Keratinocyte (primary cell): Measurements from ENCODE around the gene TP53INP2. TPM values are rescaled to one million over a fixed set of nuclear protein-coding genes. Genes with fewer than 3 reads are reported as not detected.

Source experiments
- DNase-seq: peaks from one replicate; pipeline ENCODE4 v3.0.0-alpha.2; 2011; ENCODE audit warnings: low read depth, missing footprints, low spot score
- FAIRE-seq: peaks from 2 replicates; lab custom pipeline; 2011; peaks lifted over from hg19 to GRCh38; lab: Jason Lieb, UNC
- H2AFZ ChIP-seq: 2 replicates; pipeline ENCODE4 v1.6.0; 2012; ENCODE audit warnings: low read length, control low read depth, inconsistent platforms; ENCODE audit not compliant: control insufficient read depth
- H3K27ac ChIP-seq: 2 replicates; pipeline ENCODE4 v1.5.1; 2011; ENCODE audit warnings: low read length; ENCODE audit not compliant: control insufficient read depth, insufficient read depth
- H3K27me3 ChIP-seq: 3 replicates; pipeline ENCODE4 v1.6.0; 2011; ENCODE audit warnings: low read length; ENCODE audit not compliant: control insufficient read depth, insufficient read depth; ENCODE audit errors: extremely low read depth
- H3K36me3 ChIP-seq, 2 experiments: 2 replicates in 1 of 2; 3 replicates in 1 of 2; pipeline ENCODE4 v1.5.1; 2011; ENCODE audit warnings: low read length in 2 of 2, mild to moderate bottlenecking in 1 of 2; ENCODE audit not compliant: control insufficient read depth in 2 of 2, insufficient read depth in 2 of 2; ENCODE audit errors: extremely low read depth in 1 of 2
- H3K4me1 ChIP-seq: 3 replicates; pipeline ENCODE4 v1.5.1; 2011; ENCODE audit warnings: low read length; ENCODE audit not compliant: control insufficient read depth, insufficient read depth; ENCODE audit errors: extremely low read depth
- H3K4me2 ChIP-seq: 3 replicates; pipeline ENCODE4 v1.6.0; 2011; ENCODE audit warnings: low read depth, low read length; ENCODE audit not compliant: control insufficient read depth, insufficient read depth; ENCODE audit errors: extremely low read depth
- H3K4me3 ChIP-seq, 3 experiments: fragments of 200-600 bp in 1 of 3; sonication (generic) in 1 of 3; 2 replicates in 2 of 3; 3 replicates in 1 of 3; pipeline ENCODE4 v1.5.1; 2011 to 2016; ENCODE audit warnings: low read length in 3 of 3, mild to moderate bottlenecking in 3 of 3, control low read depth in 2 of 3, inconsistent platforms in 1 of 3, low read depth in 1 of 3, mixed read lengths in 1 of 3, mixed run types in 1 of 3, moderate library complexity in 1 of 3; ENCODE audit not compliant: control insufficient read depth in 2 of 3, insufficient read depth in 2 of 3; ENCODE audit errors: extremely low read depth in 1 of 3
- H3K79me2 ChIP-seq: 2 replicates; pipeline ENCODE4 v1.6.0; 2012; ENCODE audit warnings: low read length; ENCODE audit not compliant: control insufficient read depth, insufficient read depth
- H3K9ac ChIP-seq: 3 replicates; pipeline ENCODE4 v1.6.0; 2011; ENCODE audit warnings: low read length; ENCODE audit not compliant: control insufficient read depth, insufficient read depth; ENCODE audit errors: extremely low read depth
- H3K9me1 ChIP-seq: 3 replicates; pipeline ENCODE4 v1.6.0; 2011; ENCODE audit warnings: low read length; ENCODE audit not compliant: control insufficient read depth, insufficient read depth; ENCODE audit errors: extremely low read depth
- H3K9me3 ChIP-seq: 2 replicates; pipeline ENCODE4 v1.5.1; 2012; ENCODE audit warnings: low read depth, low read length; ENCODE audit not compliant: control insufficient read depth
- H4K20me1 ChIP-seq: 3 replicates; pipeline ENCODE4 v1.6.0; 2011; ENCODE audit warnings: low read length; ENCODE audit not compliant: control insufficient read depth, insufficient read depth; ENCODE audit errors: extremely low read depth
- CTCF ChIP-seq, 3 experiments: IDR thresholded peaks in 1 of 3; conservative IDR thresholded peaks in 1 of 3; optimal IDR thresholded peaks in 1 of 3; 2 replicates in 2 of 3; 3 replicates in 1 of 3; pipeline versions ENCODE3 to v1.5.1; 2011; ENCODE audit warnings: low read length in 3 of 3, mild to moderate bottlenecking in 3 of 3, moderate library complexity in 2 of 3, control low read depth in 1 of 3, inconsistent platforms in 1 of 3; ENCODE audit not compliant: insufficient read depth in 2 of 3; ENCODE audit errors: extremely low read depth in 1 of 3
- EZH2 ChIP-seq: IDR thresholded peaks from one replicate; pipeline ENCODE4 v1.6.1; 2012; ENCODE audit warnings: inconsistent platforms, mild to moderate bottlenecking, low read length, moderate library complexity
- dilution Hi-C: fragments of 300-500 bp; cut with MboI; formaldehyde crosslinking; loops from one replicate; pipeline ENCODE4 v1.7.0; 2020; ENCODE audit warnings: low sequenced_read_pairs; ENCODE audit not compliant: extremely low pct_ligation_motif_present
- polyA plus RNA-seq, 5 experiments: library from polyadenylated mRNA; depleted of rRNA in 3 of 5; stranded (reverse) in 3 of 5; stranded (forward) in 1 of 5; unstranded in 1 of 5; fragments of >200 nt; gene quantifications; 1 replicate in 1 of 5; 2 replicates in 3 of 5; 3 replicates in 1 of 5; pipeline versions ENCODE4 v1.2.1 to v1.2.3, GENCODE V29; 2011 to 2012; ENCODE audit warnings: missing spikeins in 2 of 5, low read depth in 1 of 5, low replicate concordance in 1 of 5

TP53INP2 gene
- polyA plus RNA-seq, 1 donor (not counting 4 experiments of a cell fraction or from before 2014, with no cell fraction given) = 1.0 TPM

GRCh38 chr20:34715384-34715783 lies 11.2 kb downstream of the TP53INP2 start:
- no peak overlapping the region for H3K4me2 ChIP-seq
- TF ChIP-seq CTCF (optimal IDR thresholded peaks at IDR 0.05 in 1 of 3, IDR thresholded peaks at IDR 0.05 in 1 of 3, conservative IDR thresholded peaks at IDR 0.05 in 1 of 3; ENCODE audit: extremely low read depth in 1 of 3, insufficient read depth in 2 of 3, low read length in 3 of 3) (no peak), EZH2 (no peak)

GRCh38 chr20:34716921-34717229 lies 12.7 kb downstream of the TP53INP2 start:
- dilution Hi-C loops = no loop called here
- H3K36me3 ChIP-seq = peaks cover 4 to 24% of the 10 kb centered on the region in 2 experiments

More at GRCh38 chr20:34715384-34715783, 11.2 kb downstream of the TP53INP2 start:
- Histone ChIP-seq H3K36me3 (peaks cover 4 to 21% of the 10 kb centered on the region in 2 experiments), H3K27ac (no peak overlapping the region), H4K20me1 (peaks cover 14% of the 10 kb centered on the region), H3K27me3 (no peaks in the 10 kb centered on the region), H3K4me1 (peaks cover 15% of the 10 kb centered on the region), H3K9ac (no peak overlapping the region), H2AFZ (no peak overlapping the region), H3K79me2 (no peaks in the 10 kb centered on the region), H3K9me3 (no peaks in the 10 kb centered on the region), H3K4me3 (no peak overlapping the region), H3K9me1 (peaks cover 5% of the 10 kb centered on the region)
- no peak for DNase-seq
- FAIRE-seq = no peak
- dilution Hi-C loops = no loop called here

More at GRCh38 chr20:34716921-34717229, 12.7 kb downstream of the TP53INP2 start:
- Histone ChIP-seq H4K20me1 (peaks cover 10% of the 10 kb centered on the region), H3K27ac (no peak overlapping the region), H3K79me2 (no peaks in the 10 kb centered on the region), H3K9ac (no peak overlapping the region), H3K9me3 (no peaks in the 10 kb centered on the region), H3K4me2 (no peak overlapping the region), H3K4me1 (peaks cover 15% of the 10 kb centered on the region), H3K9me1 (peaks cover 5% of the 10 kb centered on the region), H3K4me3 (no peak overlapping the region), H3K27me3 (no peaks in the 10 kb centered on the region), H2AFZ (no peak overlapping the region)
- no peak for DNase-seq
- FAIRE-seq = no peak
- no peak for TF ChIP-seq CTCF (optimal IDR thresholded peaks at IDR 0.05 in 1 of 3, IDR thresholded peaks at IDR 0.05 in 1 of 3, conservative IDR thresholded peaks at IDR 0.05 in 1 of 3; ENCODE audit: extremely low read depth in 1 of 3, insufficient read depth in 2 of 3, low read length in 3 of 3)
- no peak for TF ChIP-seq EZH2
